ENCODE measurements around the gene KCNJ2. TPM values are rescaled to one million over a fixed set of nuclear protein-coding genes. Genes with fewer than 3 reads are reported as not detected.

The KCNJ2 gene
- total RNA-seq, 1 experiment from 2014 or later, result 1.6 TPM

DNA sequence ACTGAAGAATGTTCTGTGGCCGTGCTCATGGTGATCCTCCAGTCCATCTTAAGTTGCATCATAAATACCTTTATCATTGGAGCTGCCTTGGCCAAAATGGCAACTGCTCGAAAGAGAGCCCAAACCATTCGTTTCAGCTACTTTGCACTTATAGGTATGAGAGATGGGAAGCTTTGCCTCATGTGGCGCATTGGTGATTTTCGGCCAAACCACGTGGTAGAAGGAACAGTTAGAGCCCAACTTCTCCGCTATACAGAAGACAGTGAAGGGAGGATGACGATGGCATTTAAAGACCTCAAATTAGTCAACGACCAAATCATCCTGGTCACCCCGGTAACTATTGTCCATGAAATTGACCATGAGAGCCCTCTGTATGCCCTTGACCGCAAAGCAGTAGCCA is 36.8 kb upstream of the KCNJ2 start (continued):
- TF ChIP-seq E2F1 (CRISPR knock-in tag; IDR thresholded peaks at IDR 0.05), result no peak
- no peak for TF ChIP-seq ZNF281 (CRISPR knock-in tag; IDR thresholded peaks at IDR 0.05)
- TF ChIP-seq GRHL2 (CRISPR knock-in tag; IDR thresholded peaks at IDR 0.05; ENCODE audit: insufficient replicate concordance, severe bottlenecking), result no peak
- TF ChIP-seq ZNF423 (CRISPR knock-in tag; IDR thresholded peaks at IDR 0.05), result no peak
- no peak for TF ChIP-seq ATF1 (CRISPR knock-in tag; IDR thresholded peaks at IDR 0.05)
- no peak for TF ChIP-seq ZNF219 (CRISPR knock-in tag; IDR thresholded peaks at IDR 0.05; ENCODE audit: borderline replicate concordance)
- TF ChIP-seq JAZF1 (CRISPR knock-in tag; IDR thresholded peaks at IDR 0.05), result no peak
- no peak for TF ChIP-seq RELA (CRISPR knock-in tag; IDR thresholded peaks at IDR 0.05; ENCODE audit: borderline replicate concordance)
- TF ChIP-seq NFATC4 (CRISPR knock-in tag; IDR thresholded peaks at IDR 0.05), result no peak
- TF ChIP-seq ELF4 (CRISPR knock-in tag; IDR thresholded peaks at IDR 0.05; ENCODE audit: low read depth), result no peak

- no peak overlapping the region for H3K27ac Mint-ChIP-seq
- peaks cover 12% of the 10 kb centered on the region for H3K9me3 Mint-ChIP-seq
- CTCF ChIA-PET, result no interaction called here
- no peaks in the 10 kb centered on the region for H3K36me3 Mint-ChIP-seq
- no peak for DNase-seq (ENCODE audit: low spot score)
- H3K4me3 Mint-ChIP-seq, result no peak overlapping the region
- H3K27me3 Mint-ChIP-seq (ENCODE audit: low read depth), result no peaks in the 10 kb centered on the region
- H3K4me1 Mint-ChIP-seq, result peaks cover 14% of the 10 kb centered on the region
- ATAC-seq, result no peak
- TF ChIP-seq, protein P1, sequence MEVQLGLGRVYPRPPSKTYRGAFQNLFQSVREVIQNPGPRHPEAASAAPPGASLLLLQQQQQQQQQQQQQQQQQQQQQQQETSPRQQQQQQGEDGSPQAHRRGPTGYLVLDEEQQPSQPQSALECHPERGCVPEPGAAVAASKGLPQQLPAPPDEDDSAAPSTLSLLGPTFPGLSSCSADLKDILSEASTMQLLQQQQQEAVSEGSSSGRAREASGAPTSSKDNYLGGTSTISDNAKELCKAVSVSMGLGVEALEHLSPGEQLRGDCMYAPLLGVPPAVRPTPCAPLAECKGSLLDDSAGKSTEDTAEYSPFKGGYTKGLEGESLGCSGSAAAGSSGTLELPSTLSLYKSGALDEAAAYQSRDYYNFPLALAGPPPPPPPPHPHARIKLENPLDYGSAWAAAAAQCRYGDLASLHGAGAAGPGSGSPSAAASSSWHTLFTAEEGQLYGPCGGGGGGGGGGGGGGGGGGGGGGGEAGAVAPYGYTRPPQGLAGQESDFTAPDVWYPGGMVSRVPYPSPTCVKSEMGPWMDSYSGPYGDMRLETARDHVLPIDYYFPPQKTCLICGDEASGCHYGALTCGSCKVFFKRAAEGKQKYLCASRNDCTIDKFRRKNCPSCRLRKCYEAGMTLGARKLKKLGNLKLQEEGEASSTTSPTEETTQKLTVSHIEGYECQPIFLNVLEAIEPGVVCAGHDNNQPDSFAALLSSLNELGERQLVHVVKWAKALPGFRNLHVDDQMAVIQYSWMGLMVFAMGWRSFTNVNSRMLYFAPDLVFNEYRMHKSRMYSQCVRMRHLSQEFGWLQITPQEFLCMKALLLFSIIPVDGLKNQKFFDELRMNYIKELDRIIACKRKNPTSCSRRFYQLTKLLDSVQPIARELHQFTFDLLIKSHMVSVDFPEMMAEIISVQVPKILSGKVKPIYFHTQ (CRISPR knock-in tag; IDR thresholded peaks at IDR 0.05), result no peak
- TF ChIP-seq NFATC4 (CRISPR knock-in tag; IDR thresholded peaks at IDR 0.05), result no peak
- no peak for TF ChIP-seq CREB1 (CRISPR knock-in tag; IDR thresholded peaks at IDR 0.05)
- TF ChIP-seq, protein P2, sequence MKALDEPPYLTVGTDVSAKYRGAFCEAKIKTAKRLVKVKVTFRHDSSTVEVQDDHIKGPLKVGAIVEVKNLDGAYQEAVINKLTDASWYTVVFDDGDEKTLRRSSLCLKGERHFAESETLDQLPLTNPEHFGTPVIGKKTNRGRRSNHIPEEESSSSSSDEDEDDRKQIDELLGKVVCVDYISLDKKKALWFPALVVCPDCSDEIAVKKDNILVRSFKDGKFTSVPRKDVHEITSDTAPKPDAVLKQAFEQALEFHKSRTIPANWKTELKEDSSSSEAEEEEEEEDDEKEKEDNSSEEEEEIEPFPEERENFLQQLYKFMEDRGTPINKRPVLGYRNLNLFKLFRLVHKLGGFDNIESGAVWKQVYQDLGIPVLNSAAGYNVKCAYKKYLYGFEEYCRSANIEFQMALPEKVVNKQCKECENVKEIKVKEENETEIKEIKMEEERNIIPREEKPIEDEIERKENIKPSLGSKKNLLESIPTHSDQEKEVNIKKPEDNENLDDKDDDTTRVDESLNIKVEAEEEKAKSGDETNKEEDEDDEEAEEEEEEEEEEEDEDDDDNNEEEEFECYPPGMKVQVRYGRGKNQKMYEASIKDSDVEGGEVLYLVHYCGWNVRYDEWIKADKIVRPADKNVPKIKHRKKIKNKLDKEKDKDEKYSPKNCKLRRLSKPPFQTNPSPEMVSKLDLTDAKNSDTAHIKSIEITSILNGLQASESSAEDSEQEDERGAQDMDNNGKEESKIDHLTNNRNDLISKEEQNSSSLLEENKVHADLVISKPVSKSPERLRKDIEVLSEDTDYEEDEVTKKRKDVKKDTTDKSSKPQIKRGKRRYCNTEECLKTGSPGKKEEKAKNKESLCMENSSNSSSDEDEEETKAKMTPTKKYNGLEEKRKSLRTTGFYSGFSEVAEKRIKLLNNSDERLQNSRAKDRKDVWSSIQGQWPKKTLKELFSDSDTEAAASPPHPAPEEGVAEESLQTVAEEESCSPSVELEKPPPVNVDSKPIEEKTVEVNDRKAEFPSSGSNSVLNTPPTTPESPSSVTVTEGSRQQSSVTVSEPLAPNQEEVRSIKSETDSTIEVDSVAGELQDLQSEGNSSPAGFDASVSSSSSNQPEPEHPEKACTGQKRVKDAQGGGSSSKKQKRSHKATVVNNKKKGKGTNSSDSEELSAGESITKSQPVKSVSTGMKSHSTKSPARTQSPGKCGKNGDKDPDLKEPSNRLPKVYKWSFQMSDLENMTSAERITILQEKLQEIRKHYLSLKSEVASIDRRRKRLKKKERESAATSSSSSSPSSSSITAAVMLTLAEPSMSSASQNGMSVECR (CRISPR knock-in tag; IDR thresholded peaks at IDR 0.05; ENCODE audit: borderline replicate concordance), result no peak
- TF ChIP-seq, protein P3, sequence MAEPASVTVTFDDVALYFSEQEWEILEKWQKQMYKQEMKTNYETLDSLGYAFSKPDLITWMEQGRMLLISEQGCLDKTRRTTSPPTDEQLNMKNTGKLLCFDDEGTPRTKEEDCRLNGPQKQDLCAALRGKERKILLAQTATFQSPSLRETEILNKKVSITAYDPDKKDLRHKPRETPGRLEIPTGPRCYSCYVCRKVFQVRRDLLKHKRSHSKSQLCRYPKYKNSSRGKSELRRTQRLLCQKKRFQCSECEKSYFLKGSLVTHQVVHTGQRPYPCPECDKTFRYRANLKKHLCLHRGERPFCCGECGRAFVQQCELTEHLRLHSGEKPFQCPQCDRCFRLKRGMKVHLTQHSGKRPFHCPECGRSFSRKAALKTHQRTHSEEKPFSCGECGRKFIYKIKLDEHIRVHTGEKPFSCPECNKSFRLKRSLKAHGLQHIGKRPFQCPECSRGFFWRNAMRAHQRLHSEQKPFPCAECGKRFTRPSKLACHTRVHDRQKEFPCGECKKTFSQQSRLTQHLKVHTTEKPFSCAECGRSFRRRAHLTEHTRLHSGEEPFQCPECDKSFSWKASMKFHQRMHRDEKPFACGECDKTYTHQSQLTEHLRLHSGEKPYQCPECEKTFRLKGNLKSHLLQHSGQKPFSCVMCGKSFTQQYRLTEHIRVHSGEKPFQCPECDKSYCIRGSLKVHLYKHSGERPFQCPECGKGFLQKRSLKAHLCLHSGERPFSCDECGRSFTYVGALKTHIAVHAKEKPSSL (CRISPR knock-in tag; conservative IDR thresholded peaks at IDR 0.05), result no peak
- TF ChIP-seq ZNF423 (CRISPR knock-in tag; IDR thresholded peaks at IDR 0.05), result no peak
- TF ChIP-seq GABPB1 (CRISPR knock-in tag; IDR thresholded peaks at IDR 0.05), result no peak
- no peak for TF ChIP-seq SMAD3 (CRISPR knock-in tag; IDR thresholded peaks at IDR 0.05; ENCODE audit: borderline replicate concordance)
- no peak for TF ChIP-seq FOXJ3 (CRISPR knock-in tag; IDR thresholded peaks at IDR 0.05; ENCODE audit: borderline replicate concordance)
- POLR2A ChIA-PET, result no interaction called here
These were observed 35.3 kb upstream of the KCNJ2 start for GRCh38 chr17:70134042-70134441.

All from WTC11 (cell line).